Endometrial microvascular endothelial cells (primary cell): ENCODE measurements around the gene TTC32. TPM values are rescaled to one million over a fixed set of nuclear protein-coding genes. Genes with fewer than 3 reads are reported as not detected.
"Not testable (repeated sequence)": the region's sequence is repeated elsewhere in the genome, so short reads cannot be mapped to it uniquely, and the experiment has no call there.

Experiments used
- in situ Hi-C: cut with HindIII; loops from 2 replicates; pipeline ENCODE4 v1.10.0; 2017; ENCODE audit warnings: low sequenced_read_pairs, low pct_unique_long_range_greater_than_20kb; ENCODE audit errors: inconsistent ontology term
- total RNA-seq: library from RNA; depleted of rRNA; stranded (reverse); fragments of >200 nt; gene quantifications from one replicate; pipeline ENCODE4 v1.2.3, GENCODE V29; 2015; ENCODE audit errors: inconsistent ontology term

TTC32 gene
- total RNA-seq, 1 donor from 2014 or later = 4.1 TPM

GRCh38 chr2:19881221-19881907 is 20.4 kb downstream of the TTC32 start:
- in situ Hi-C loops = no loop called here

DNA sequence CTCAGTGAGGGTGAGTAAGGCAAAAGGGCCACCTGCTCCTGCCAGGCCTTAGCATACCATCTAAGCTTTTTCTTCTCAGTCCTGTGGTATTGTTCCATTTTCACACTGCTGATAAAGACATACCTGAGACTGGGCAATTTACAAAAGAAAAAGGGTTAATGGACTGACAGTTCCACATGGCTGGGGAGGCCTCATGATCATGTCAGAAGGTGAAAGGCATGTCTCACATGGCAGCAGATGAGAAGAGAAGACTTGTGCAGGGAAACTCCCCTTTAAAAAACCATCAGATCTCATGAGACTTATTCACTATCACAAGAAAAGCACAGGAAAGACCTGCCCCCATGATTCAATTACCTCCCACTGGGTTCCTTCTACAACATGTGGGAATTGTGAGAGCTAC is 21.6 kb downstream of the TTC32 start:
- in situ Hi-C loops = not testable (repeated sequence)

- in situ Hi-C loops = no loop called here
Measured at GRCh38 chr2:19879120-19879519, 22.7 kb downstream of the TTC32 start.

GRCh38 chr2:19878268-19879046 is 23.3 kb downstream of the TTC32 start:
- in situ Hi-C loops = no loop called here

DNA sequence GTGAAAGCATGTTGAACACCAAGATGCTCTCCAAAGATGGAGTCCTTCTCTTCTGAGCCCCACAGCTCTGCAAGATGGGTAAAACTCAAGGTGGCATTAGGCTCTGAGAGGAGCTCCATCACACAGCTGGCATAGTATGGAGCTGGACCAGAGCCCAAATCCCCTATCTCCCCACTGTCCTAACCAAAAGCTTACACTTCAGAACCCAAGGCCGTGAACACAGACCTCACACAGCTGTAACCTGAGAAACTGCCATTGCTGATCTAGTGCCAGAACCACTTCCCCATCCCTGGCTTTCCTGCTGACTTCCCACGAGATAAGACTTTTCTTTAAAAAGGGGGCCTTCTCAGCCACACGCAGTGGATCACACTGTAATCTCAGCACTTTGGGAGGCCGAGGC is 25.0 kb downstream of the TTC32 start:
- in situ Hi-C loops = no loop called here

DNA sequence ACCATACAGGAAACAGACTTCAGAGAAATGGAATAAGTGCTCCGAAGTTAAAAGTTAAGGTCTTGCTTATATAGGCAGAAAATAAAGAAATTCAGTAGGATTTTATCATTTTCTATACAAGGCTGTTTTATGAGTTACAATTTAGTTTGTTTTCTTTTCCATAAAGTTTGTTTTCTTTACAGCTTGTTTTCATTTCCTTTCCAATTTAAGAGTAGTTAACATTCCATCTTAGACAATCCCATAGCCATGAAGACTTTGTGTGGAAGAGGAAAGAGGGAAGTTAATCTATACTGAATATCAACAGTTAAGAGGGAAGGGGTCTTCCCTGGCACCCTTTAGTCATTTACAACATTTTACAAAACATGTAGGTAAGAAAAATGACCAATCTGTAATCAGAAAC is 26.5 kb downstream of the TTC32 start:
- in situ Hi-C loops = no loop called here

- in situ Hi-C loops = no loop called here
Measured at GRCh38 chr2:19874726-19875125, 27.1 kb downstream of the TTC32 start.

- in situ Hi-C loops = no loop called here
Measured at GRCh38 chr2:19873014-19873413, 28.8 kb downstream of the TTC32 start.

GRCh38 chr2:19872302-19872701 is 29.5 kb downstream of the TTC32 start:
- in situ Hi-C loops = no loop called here

DNA sequence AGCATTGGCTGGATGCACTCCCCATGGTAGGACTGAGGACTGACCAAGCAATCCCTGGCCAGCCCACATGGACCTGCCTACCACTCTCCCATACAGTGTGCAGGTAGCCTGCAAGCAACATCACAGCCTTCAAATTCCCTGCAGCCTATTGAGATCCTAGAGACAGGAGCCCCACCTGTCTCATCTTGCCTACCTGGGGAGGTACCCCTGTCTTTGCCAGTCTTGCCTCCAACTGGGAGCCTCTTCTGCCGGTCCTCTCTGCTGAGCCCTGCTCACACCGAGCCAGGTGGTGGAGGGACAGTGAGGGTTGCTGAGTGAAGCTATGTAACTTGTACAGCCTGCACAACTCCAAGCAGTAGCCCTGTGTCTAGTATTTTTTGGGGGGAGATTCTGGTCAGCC is 29.9 kb downstream of the TTC32 start:
- in situ Hi-C loops = no loop called here

DNA sequence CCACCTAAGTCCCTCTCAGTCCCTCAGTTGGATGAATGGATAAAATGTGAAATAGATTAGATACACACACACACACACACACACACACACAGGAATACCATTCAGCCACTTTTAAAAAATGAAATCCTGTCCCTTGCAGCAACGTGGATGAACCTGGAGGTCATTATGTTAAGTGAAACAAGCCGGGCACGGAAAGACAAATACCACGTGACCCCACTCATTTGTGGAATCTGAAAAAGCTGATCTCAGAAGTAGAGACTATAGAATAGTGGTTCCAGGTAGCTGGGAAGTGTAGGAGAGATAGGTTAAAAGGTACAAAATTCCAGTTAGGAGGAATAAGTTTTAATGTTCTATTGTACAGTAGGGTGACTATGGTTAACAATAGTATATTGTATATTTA is 31.0 kb downstream of the TTC32 start:
- in situ Hi-C loops = no loop called here

GRCh38 chr2:19868701-19869580 is 32.8 kb downstream of the TTC32 start:
- in situ Hi-C loops = no loop called here

DNA sequence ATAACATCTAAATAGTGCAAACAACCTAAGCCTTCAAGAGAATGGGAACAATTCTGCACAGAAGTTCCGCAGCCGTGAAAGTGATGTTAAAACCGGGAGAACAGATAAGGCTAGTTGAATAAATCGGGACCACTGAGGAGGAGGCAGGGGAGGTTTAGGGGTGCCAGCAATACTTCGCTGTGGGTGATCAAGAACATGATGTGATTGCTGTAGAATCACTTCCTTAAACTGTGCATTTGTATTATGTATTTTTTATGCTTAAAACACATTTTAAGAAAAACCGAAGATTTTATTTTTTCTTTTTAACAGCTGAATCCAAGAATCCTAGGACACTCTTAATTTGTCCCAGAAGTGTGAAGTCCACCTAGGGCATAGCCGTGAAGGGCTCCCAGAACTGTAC is 33.6 kb downstream of the TTC32 start:
- in situ Hi-C loops = no loop called here

DNA sequence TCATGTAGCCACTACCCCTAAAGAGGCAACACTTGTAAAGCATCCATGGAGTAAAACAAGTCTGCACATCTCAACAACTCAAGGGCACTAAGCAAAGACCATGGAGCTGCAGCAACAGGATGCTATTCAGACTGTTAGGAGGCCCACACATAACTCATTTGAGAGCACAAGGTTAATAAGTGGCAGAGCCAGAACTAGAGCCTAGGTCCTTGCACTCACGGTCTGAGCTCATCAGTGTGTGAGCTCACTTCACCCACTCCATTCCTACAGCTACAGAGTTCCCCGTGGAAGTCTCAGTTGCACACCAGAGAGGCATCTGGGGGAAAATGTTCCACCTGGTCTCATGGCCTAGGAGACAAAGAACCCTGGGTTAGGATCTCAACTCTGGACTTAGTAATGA is 35.0 kb downstream of the TTC32 start:
- in situ Hi-C loops = no loop called here

- in situ Hi-C loops = no loop called here
Measured at GRCh38 chr2:19865151-19865550, 36.6 kb downstream of the TTC32 start.

- in situ Hi-C loops = no loop called here
Measured at GRCh38 chr2:19864381-19864780, 37.4 kb downstream of the TTC32 start.

GRCh38 chr2:19863303-19864041 is 38.3 kb downstream of the TTC32 start:
- in situ Hi-C loops = no loop called here

DNA sequence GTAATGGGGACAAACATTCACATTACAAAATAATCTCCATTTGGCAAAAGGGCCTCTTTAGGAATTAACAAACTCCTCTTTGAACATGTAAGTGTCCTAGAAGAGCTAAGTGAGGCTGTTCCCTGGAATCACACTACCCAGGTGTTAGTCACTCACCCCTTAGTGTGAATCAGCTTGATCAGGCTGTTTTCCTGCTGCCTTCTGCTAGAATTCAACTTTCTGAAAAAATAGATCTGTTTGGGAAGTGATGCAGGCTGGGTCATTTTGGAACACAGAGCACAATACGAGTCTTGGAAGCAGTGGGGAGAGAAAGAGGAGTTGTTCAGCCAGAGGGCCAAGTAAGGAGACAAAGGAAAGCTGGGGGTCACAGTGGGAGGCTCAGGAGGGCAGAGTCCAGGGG is 40.0 kb downstream of the TTC32 start:
- in situ Hi-C loops = no loop called here

GRCh38 chr2:19860022-19860421 is 41.8 kb downstream of the TTC32 start:
- in situ Hi-C loops = no loop called here
